ENCODE measurements around the gene TNFRSF13B.
"Not testable (repeated sequence)": the region's sequence is repeated elsewhere in the genome, so short reads cannot be mapped to it uniquely, and the experiment has no call there.

GRCh38 chr17:16893527-16893926, 78.4 kb downstream of the TNFRSF13B start:
- TF ChIP-seq EZH2 (IDR thresholded peaks at IDR 0.05; ENCODE audit: borderline replicate concordance, low read length) = not testable (repeated sequence)
- TF ChIP-seq, protein P1, sequence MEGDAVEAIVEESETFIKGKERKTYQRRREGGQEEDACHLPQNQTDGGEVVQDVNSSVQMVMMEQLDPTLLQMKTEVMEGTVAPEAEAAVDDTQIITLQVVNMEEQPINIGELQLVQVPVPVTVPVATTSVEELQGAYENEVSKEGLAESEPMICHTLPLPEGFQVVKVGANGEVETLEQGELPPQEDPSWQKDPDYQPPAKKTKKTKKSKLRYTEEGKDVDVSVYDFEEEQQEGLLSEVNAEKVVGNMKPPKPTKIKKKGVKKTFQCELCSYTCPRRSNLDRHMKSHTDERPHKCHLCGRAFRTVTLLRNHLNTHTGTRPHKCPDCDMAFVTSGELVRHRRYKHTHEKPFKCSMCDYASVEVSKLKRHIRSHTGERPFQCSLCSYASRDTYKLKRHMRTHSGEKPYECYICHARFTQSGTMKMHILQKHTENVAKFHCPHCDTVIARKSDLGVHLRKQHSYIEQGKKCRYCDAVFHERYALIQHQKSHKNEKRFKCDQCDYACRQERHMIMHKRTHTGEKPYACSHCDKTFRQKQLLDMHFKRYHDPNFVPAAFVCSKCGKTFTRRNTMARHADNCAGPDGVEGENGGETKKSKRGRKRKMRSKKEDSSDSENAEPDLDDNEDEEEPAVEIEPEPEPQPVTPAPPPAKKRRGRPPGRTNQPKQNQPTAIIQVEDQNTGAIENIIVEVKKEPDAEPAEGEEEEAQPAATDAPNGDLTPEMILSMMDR (IDR thresholded peaks at IDR 0.05; ENCODE audit: low read length) = not testable (repeated sequence)
